Hepatocyte (in vitro differentiated cells): ENCODE data around the gene TMEM98.

Source experiments
- EZH2 ChIP-seq: fragments of 200-600 bp; sonication (generic); IDR thresholded peaks from 2 replicates; pipeline ENCODE4 v1.6.1; 2016; ENCODE audit warnings: antibody characterized with exemption, mild to moderate bottlenecking, borderline replicate concordance
- EZH2phosphoT487 ChIP-seq: fragments of 200-600 bp; sonication (generic); IDR thresholded peaks from one replicate; pipeline ENCODE4 v1.6.1; 2018; ENCODE audit warnings: antibody characterized with exemption, mild to moderate bottlenecking, low read depth, moderate library complexity; ENCODE audit not compliant: unreplicated experiment, severe bottlenecking
- TF ChIP-seq, protein P1 (sequence below): fragments of 200-600 bp; sonication (generic); IDR thresholded peaks from 2 replicates; pipeline ENCODE4 v1.5.1; 2016; ENCODE audit warnings: antibody characterized with exemption, mild to moderate bottlenecking; ENCODE audit not compliant: poor library complexity

DNA sequence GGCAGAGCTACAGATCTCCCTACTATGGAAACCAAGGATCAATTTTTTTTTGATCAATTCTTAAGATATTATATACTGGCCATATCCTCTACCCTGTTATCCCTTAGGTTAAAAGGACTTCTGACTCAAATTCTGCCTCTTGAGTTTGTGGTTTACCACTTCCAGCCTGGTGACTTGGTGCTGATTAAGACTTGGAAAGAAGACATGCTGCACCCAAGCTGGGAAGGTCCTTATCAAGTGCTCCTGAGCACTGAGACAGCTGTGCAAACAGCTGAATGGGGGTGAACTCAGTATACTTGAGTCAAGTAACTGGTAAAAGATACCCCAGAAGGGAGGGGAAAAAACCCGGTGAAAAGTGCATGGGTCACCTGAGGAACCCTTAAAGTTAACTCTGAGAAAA, 43.2 kb downstream of the TMEM98 start:
- no peak for TF ChIP-seq EZH2
- TF ChIP-seq, protein P1, sequence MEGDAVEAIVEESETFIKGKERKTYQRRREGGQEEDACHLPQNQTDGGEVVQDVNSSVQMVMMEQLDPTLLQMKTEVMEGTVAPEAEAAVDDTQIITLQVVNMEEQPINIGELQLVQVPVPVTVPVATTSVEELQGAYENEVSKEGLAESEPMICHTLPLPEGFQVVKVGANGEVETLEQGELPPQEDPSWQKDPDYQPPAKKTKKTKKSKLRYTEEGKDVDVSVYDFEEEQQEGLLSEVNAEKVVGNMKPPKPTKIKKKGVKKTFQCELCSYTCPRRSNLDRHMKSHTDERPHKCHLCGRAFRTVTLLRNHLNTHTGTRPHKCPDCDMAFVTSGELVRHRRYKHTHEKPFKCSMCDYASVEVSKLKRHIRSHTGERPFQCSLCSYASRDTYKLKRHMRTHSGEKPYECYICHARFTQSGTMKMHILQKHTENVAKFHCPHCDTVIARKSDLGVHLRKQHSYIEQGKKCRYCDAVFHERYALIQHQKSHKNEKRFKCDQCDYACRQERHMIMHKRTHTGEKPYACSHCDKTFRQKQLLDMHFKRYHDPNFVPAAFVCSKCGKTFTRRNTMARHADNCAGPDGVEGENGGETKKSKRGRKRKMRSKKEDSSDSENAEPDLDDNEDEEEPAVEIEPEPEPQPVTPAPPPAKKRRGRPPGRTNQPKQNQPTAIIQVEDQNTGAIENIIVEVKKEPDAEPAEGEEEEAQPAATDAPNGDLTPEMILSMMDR = no peak
- TF ChIP-seq EZH2phosphoT487 = no peak
